ENCODE measurements around the gene REN.

Gene REN

GRCh38 chr1:204125759-204126351 lies 40.3 kb downstream of the REN start:
- Histone ChIP-seq H3K9me3 (ENCODE audit: control insufficient read depth, insufficient read depth, low read length) (no peaks in the 10 kb centered on the region), H3K36me3 (ENCODE audit: insufficient read depth, low read length) (peaks cover 13% of the 10 kb centered on the region), H3K9ac (ENCODE audit: low read depth, low read length) (no peak overlapping the region), H3K4me1 (ENCODE audit: insufficient read depth, low read length) (peaks cover 3% of the 10 kb centered on the region; the same call in 1 of the 2 replicates)

GRCh38 chr1:204124639-204125038 lies 41.5 kb downstream of the REN start:
- Histone ChIP-seq H3K4me1 (ENCODE audit: insufficient read depth, low read length) (peaks cover 3% of the 10 kb centered on the region; the same call in 1 of the 2 replicates), H3K9ac (ENCODE audit: low read depth, low read length) (no peak overlapping the region), H3K36me3 (ENCODE audit: insufficient read depth, low read length) (peaks cover 13% of the 10 kb centered on the region), H3K9me3 (ENCODE audit: control insufficient read depth, insufficient read depth, low read length) (no peaks in the 10 kb centered on the region)

- Histone ChIP-seq H3K9me3 (ENCODE audit: control insufficient read depth, insufficient read depth, low read length) (no peaks in the 10 kb centered on the region), H3K36me3 (ENCODE audit: insufficient read depth, low read length) (peaks cover 13% of the 10 kb centered on the region), H3K4me1 (ENCODE audit: insufficient read depth, low read length) (peaks cover 3% of the 10 kb centered on the region; the same call in 1 of the 2 replicates), H3K9ac (ENCODE audit: low read depth, low read length) (no peak overlapping the region)
Observed at GRCh38 chr1:204123376-204123775, 42.8 kb downstream of the REN start.

GRCh38 chr1:204121840-204122555 lies 44.1 kb downstream of the REN start:
- H3K9me3 ChIP-seq (ENCODE audit: control insufficient read depth, insufficient read depth, low read length) = no peaks in the 10 kb centered on the region
- peaks cover 13% of the 10 kb centered on the region for H3K36me3 ChIP-seq (ENCODE audit: insufficient read depth, low read length)
- no peak overlapping the region for H3K9ac ChIP-seq (ENCODE audit: low read depth, low read length)
- no peaks in the 10 kb centered on the region for H3K4me1 ChIP-seq (ENCODE audit: insufficient read depth, low read length)

GRCh38 chr1:204116539-204116938 lies 49.6 kb downstream of the REN start:
- Histone ChIP-seq H3K36me3 (ENCODE audit: insufficient read depth, low read length) (peaks cover 9% of the 10 kb centered on the region), H3K4me1 (ENCODE audit: insufficient read depth, low read length) (peaks cover 8% of the 10 kb centered on the region; the same call in 1 of the 2 replicates), H3K9ac (ENCODE audit: low read depth, low read length) (no peak overlapping the region), H3K9me3 (ENCODE audit: control insufficient read depth, insufficient read depth, low read length) (no peaks in the 10 kb centered on the region)

- peaks cover 20% of the 10 kb centered on the region for H3K4me1 ChIP-seq (ENCODE audit: insufficient read depth, low read length)
- H3K9me3 ChIP-seq (ENCODE audit: control insufficient read depth, insufficient read depth, low read length) = no peaks in the 10 kb centered on the region
- H3K36me3 ChIP-seq (ENCODE audit: insufficient read depth, low read length) = peaks cover 9% of the 10 kb centered on the region
- H3K9ac ChIP-seq (ENCODE audit: low read depth, low read length) = no peak overlapping the region
Observed at GRCh38 chr1:204115116-204115515, 51.0 kb downstream of the REN start.

GRCh38 chr1:204114606-204115005 lies 51.5 kb downstream of the REN start:
- H3K9ac ChIP-seq (ENCODE audit: low read depth, low read length) = no peak overlapping the region
- H3K4me1 ChIP-seq (ENCODE audit: insufficient read depth, low read length) = peaks cover 21% of the 10 kb centered on the region
- no peaks in the 10 kb centered on the region for H3K9me3 ChIP-seq (ENCODE audit: control insufficient read depth, insufficient read depth, low read length)
- peaks cover 9% of the 10 kb centered on the region for H3K36me3 ChIP-seq (ENCODE audit: insufficient read depth, low read length)

GRCh38 chr1:204113896-204114295 lies 52.2 kb downstream of the REN start:
- Histone ChIP-seq H3K36me3 (ENCODE audit: insufficient read depth, low read length) (peaks cover 9% of the 10 kb centered on the region), H3K9ac (ENCODE audit: low read depth, low read length) (no peak overlapping the region), H3K9me3 (ENCODE audit: control insufficient read depth, insufficient read depth, low read length) (no peaks in the 10 kb centered on the region), H3K4me1 (ENCODE audit: insufficient read depth, low read length) (peaks cover 28% of the 10 kb centered on the region)

- Histone ChIP-seq H3K9ac (ENCODE audit: low read depth, low read length) (no peak overlapping the region), H3K9me3 (ENCODE audit: control insufficient read depth, insufficient read depth, low read length) (no peaks in the 10 kb centered on the region), H3K4me1 (ENCODE audit: insufficient read depth, low read length) (peaks cover 32% of the 10 kb centered on the region), H3K36me3 (ENCODE audit: insufficient read depth, low read length) (peaks cover 9% of the 10 kb centered on the region)
Observed at GRCh38 chr1:204112876-204113730, 53.0 kb downstream of the REN start.

GRCh38 chr1:204110894-204111633 lies 55.1 kb downstream of the REN start:
- H3K4me1 ChIP-seq (ENCODE audit: insufficient read depth, low read length) = peaks cover 43% of the 10 kb centered on the region
- H3K9me3 ChIP-seq (ENCODE audit: control insufficient read depth, insufficient read depth, low read length) = no peaks in the 10 kb centered on the region
- no peak overlapping the region for H3K9ac ChIP-seq (ENCODE audit: low read depth, low read length)
- peaks cover 9% of the 10 kb centered on the region for H3K36me3 ChIP-seq (ENCODE audit: insufficient read depth, low read length)

GRCh38 chr1:204108312-204109141 lies 57.6 kb downstream of the REN start:
- peaks cover 62% of the 10 kb centered on the region for H3K4me1 ChIP-seq (ENCODE audit: insufficient read depth, low read length)
- no peaks in the 10 kb centered on the region for H3K9me3 ChIP-seq (ENCODE audit: control insufficient read depth, insufficient read depth, low read length)
- no peaks in the 10 kb centered on the region for H3K36me3 ChIP-seq (ENCODE audit: insufficient read depth, low read length)
- no peak overlapping the region for H3K9ac ChIP-seq (ENCODE audit: low read depth, low read length)

- Histone ChIP-seq H3K4me1 (ENCODE audit: insufficient read depth, low read length) (peaks cover 64% of the 10 kb centered on the region), H3K9ac (ENCODE audit: low read depth, low read length) (no peak overlapping the region)
Observed at GRCh38 chr1:204107892-204108291, 58.2 kb downstream of the REN start.

GRCh38 chr1:204106825-204107224 lies 59.3 kb downstream of the REN start:
- H3K36me3 ChIP-seq (ENCODE audit: insufficient read depth, low read length) = no peaks in the 10 kb centered on the region
- peaks cover 75% of the 10 kb centered on the region for H3K4me1 ChIP-seq (ENCODE audit: insufficient read depth, low read length)
- H3K9me3 ChIP-seq (ENCODE audit: control insufficient read depth, insufficient read depth, low read length) = no peaks in the 10 kb centered on the region
- no peak overlapping the region for H3K9ac ChIP-seq (ENCODE audit: low read depth, low read length)

More at GRCh38 chr1:204107892-204108291, 58.2 kb downstream of the REN start:
- no peaks in the 10 kb centered on the region for H3K9me3 ChIP-seq (ENCODE audit: control insufficient read depth, insufficient read depth, low read length)
- no peaks in the 10 kb centered on the region for H3K36me3 ChIP-seq (ENCODE audit: insufficient read depth, low read length)

Data from ES-I3 (cell line).